HepG2 (cell line): Measurements from ENCODE around the gene OR10V1. TPM values are rescaled to one million over a fixed set of nuclear protein-coding genes. Genes with fewer than 3 reads are reported as not detected.

Experiments used
- ATAC-seq: fragments of 200-7000 bp; cut with Tn5 transposase; 3 replicates; pipeline ENCODE4 v1.9.1; 2020; ENCODE audit warnings: mild to moderate bottlenecking, moderate library complexity
- BruUV-seq: library from RNA; stranded (reverse); fragments of 400-500 nt; replicated peaks from 2 replicates; lab custom pipeline; 2021; lab: Mats Ljungman, UMichigan
- CTCF ChIA-PET: fragments of 300-600 bp; formaldehyde crosslinking; extraction: SDS; loops from one replicate; lab custom pipeline; 2021; ENCODE audit warnings: low total read pairs, inconsistent platforms, low intra/inter-chr PET ratio; lab: Yijun Ruan, JAX
- POLR2A ChIA-PET: fragments of 350-600 bp; sonication (Branson Sonifier 250); formaldehyde crosslinking; loops from one replicate; lab custom pipeline; 2020; ENCODE audit warnings: antibody characterized with exemption, inconsistent platforms; lab: Yijun Ruan, JAX
- DNase-seq: peaks from one replicate; pipeline ENCODE4 v3.0.0-alpha.2; 2015; ENCODE audit warnings: low spot score
- FAIRE-seq: peaks from 3 replicates; lab custom pipeline; 2011; peaks lifted over from hg19 to GRCh38; lab: Jason Lieb, UNC
- H2AFZ ChIP-seq: one replicate; pipeline ENCODE4 v1.6.1; 2011; ENCODE audit warnings: low read length, inconsistent platforms
- H3K27ac ChIP-seq: fragments of 300-600 bp; 3 replicates; pipeline ENCODE4 v1.8.0; 2011; ENCODE audit warnings: mixed run types, mild to moderate bottlenecking, mixed read lengths, low read length, inconsistent platforms; ENCODE audit not compliant: insufficient read depth; ENCODE audit errors: extremely low read length
- H3K27me3 ChIP-seq, 2 experiments: fragments of 200-600 bp in 1 of 2; 2 replicates in 1 of 2; 3 replicates in 1 of 2; pipeline versions ENCODE4 v1.6.0 to v1.8.0; 2011; ENCODE audit warnings: low read length in 2 of 2, mild to moderate bottlenecking in 2 of 2, moderate library complexity in 2 of 2, inconsistent platforms in 1 of 2; ENCODE audit not compliant: insufficient read depth in 2 of 2, control insufficient read depth in 1 of 2
- H3K36me3 ChIP-seq, 2 experiments: fragments of 200-600 bp in 1 of 2; replicated peaks in 1 of 2; 2 replicates in 1 of 2; 3 replicates in 1 of 2; pipeline versions ENCODE4 v1.5.1 to v1.8.0; 2011; ENCODE audit warnings: low read length in 2 of 2, inconsistent platforms in 1 of 2; ENCODE audit not compliant: insufficient read depth in 2 of 2, control insufficient read depth in 1 of 2
- H3K4me1 ChIP-seq: 2 replicates; pipeline ENCODE4 v1.5.1; 2012; ENCODE audit warnings: low read length, inconsistent platforms; ENCODE audit not compliant: insufficient read depth
- H3K4me2 ChIP-seq: 2 replicates; pipeline ENCODE4 v1.6.0; 2011; ENCODE audit warnings: low read depth, low read length, inconsistent platforms
- H3K4me3 ChIP-seq, 3 experiments: fragments of 200-600 bp in 1 of 3; sonication (generic), shearing (Covaris generic) in 1 of 3; replicated peaks in 1 of 3; 2 replicates each; pipeline ENCODE4 v1.5.1; 2011 to 2016; ENCODE audit warnings: low read length in 3 of 3, inconsistent platforms in 2 of 3, low read depth in 2 of 3, mild to moderate bottlenecking in 2 of 3, control low read depth in 1 of 3, mixed read lengths in 1 of 3; ENCODE audit not compliant: insufficient read depth in 1 of 3
- H3K79me2 ChIP-seq: one replicate; pipeline ENCODE4 v1.6.1; 2011; ENCODE audit warnings: low read length, inconsistent platforms; ENCODE audit not compliant: insufficient read depth
- H3K9ac ChIP-seq: 2 replicates; pipeline ENCODE4 v1.6.0; 2011; ENCODE audit warnings: mild to moderate bottlenecking, low read depth, low read length, inconsistent platforms; ENCODE audit not compliant: insufficient read depth
- H3K9me3 ChIP-seq: 2 replicates; pipeline ENCODE4 v1.5.1; 2012; ENCODE audit warnings: mild to moderate bottlenecking, low read length
- H4K20me1 ChIP-seq: 2 replicates; pipeline ENCODE4 v1.6.0; 2011; ENCODE audit warnings: inconsistent platforms, mild to moderate bottlenecking, low read length, moderate library complexity; ENCODE audit not compliant: insufficient read depth
- BORCS8-MEF2B ChIP-seq: sonication (generic); formaldehyde crosslinking; IDR thresholded peaks from 2 replicates; pipeline ENCODE4 v1.8.0; 2022; ENCODE audit warnings: mild to moderate bottlenecking, missing genetic modification reagents
- DMAP1 ChIP-seq: IDR thresholded peaks from 2 replicates; pipeline ENCODE4 v1.6.1; 2016
- GFI1 ChIP-seq: sonication (generic); formaldehyde crosslinking; IDR thresholded peaks from 2 replicates; pipeline ENCODE4 v1.5.0; 2020; ENCODE audit warnings: missing genetic modification reagents, mild to moderate bottlenecking, borderline replicate concordance
- NPAS2 ChIP-seq: sonication (generic); formaldehyde crosslinking; IDR thresholded peaks from 2 replicates; pipeline ENCODE4 v1.8.0; 2022; ENCODE audit warnings: mild to moderate bottlenecking, missing genetic modification reagents, borderline replicate concordance
- NR2F6 ChIP-seq, 2 experiments: IDR thresholded peaks; 2 replicates each; pipeline ENCODE4 v1.6.1; 2016; ENCODE audit warnings: antibody characterized with exemption in 1 of 2, mild to moderate bottlenecking in 1 of 2
- STAG1 ChIP-seq: sonication (generic); formaldehyde crosslinking; IDR thresholded peaks from 2 replicates; pipeline ENCODE4 v1.4.0; 2020; ENCODE audit warnings: missing genetic modification reagents
- TBX2 ChIP-seq: sonication (generic); formaldehyde crosslinking; IDR thresholded peaks from 2 replicates; pipeline ENCODE4 v1.5.0; 2020; ENCODE audit warnings: missing genetic modification reagents, mild to moderate bottlenecking, borderline replicate concordance
- ZFP82 ChIP-seq: sonication (generic); formaldehyde crosslinking; IDR thresholded peaks from 2 replicates; pipeline ENCODE4 v1.5.1; 2020; ENCODE audit warnings: mild to moderate bottlenecking, missing genetic modification reagents, borderline replicate concordance
- ZNF230 ChIP-seq: sonication (generic); formaldehyde crosslinking; IDR thresholded peaks from 2 replicates; pipeline ENCODE4 v1.4.0; 2020; ENCODE audit warnings: mild to moderate bottlenecking, missing genetic modification reagents
- ZNF607 ChIP-seq: sonication (generic); formaldehyde crosslinking; IDR thresholded peaks from 2 replicates; pipeline ENCODE4 v1.5.1; 2020; ENCODE audit warnings: missing genetic modification reagents, mild to moderate bottlenecking, borderline replicate concordance
- ZNF724P ChIP-seq: sonication (generic); formaldehyde crosslinking; IDR thresholded peaks from 2 replicates; pipeline ENCODE4 v1.8.0; 2022; ENCODE audit warnings: missing genetic modification reagents, borderline replicate concordance
- WGBS: methylation state at CpG from one replicate; pipeline ENCODE4 v1.1.6; 2017; ENCODE audit warnings: low lambda C conversion rate; 5-methylcytosine and 5-hydroxymethylcytosine counted together
- in situ Hi-C: cut with HindIII; loops from 2 replicates; pipeline ENCODE4 v1.10.0; 2017; ENCODE audit warnings: low pct_unique_long_range_greater_than_20kb; ENCODE audit not compliant: extremely low pct_ligation_motif_present
- intact Hi-C: fragments of 100-400 bp; cut with micrococcal nuclease; formaldehyde crosslinking; loops from one replicate; pipeline ENCODE4 v1.10.0; 2022; ENCODE audit not compliant: unreplicated experiment
- polyA plus RNA-seq, 8 experiments: library from polyadenylated mRNA; depleted of rRNA in 3 of 8; stranded (reverse) in 7 of 8; unstranded in 1 of 8; fragments of >200 nt; fragmentation: Illumina TruSeq in 4 of 8; extraction: Trizol in 4 of 8; gene quantifications; 2 replicates each; pipeline versions ENCODE4 v1.2.1 to v1.2.3, GENCODE V29; 2011 to 2016; ENCODE audit warnings: low read depth in 4 of 8, missing spikeins in 1 of 8, mixed read lengths in 1 of 8; ENCODE audit not compliant: insufficient read depth in 1 of 8
- total RNA-seq, 5 experiments: library from RNA; depleted of rRNA; stranded (reverse); fragments of >200 nt; fragmentation: Illumina TruSeq; extraction: Trizol; gene quantifications; 2 replicates each; pipeline ENCODE4 v1.2.3, GENCODE V29; 2016; ENCODE audit warnings: low read depth in 1 of 5
- TF ChIP-seq, protein P1 (sequence below): sonication (generic); formaldehyde crosslinking; IDR thresholded peaks from 2 replicates; pipeline ENCODE4 v1.5.1; 2020; ENCODE audit warnings: missing genetic modification reagents, mild to moderate bottlenecking, borderline replicate concordance
- TF ChIP-seq, protein P2 (sequence below): sonication (generic); formaldehyde crosslinking; IDR thresholded peaks from 2 replicates; pipeline ENCODE4 v1.4.0; 2020; ENCODE audit warnings: mild to moderate bottlenecking, low read depth, missing genetic modification reagents
- TF ChIP-seq, protein P3 (sequence below): sonication (generic); formaldehyde crosslinking; IDR thresholded peaks from 2 replicates; pipeline ENCODE4 v1.5.0; 2020; ENCODE audit warnings: mild to moderate bottlenecking, missing genetic modification reagents
- TF ChIP-seq, protein P4 (sequence below): IDR thresholded peaks from 2 replicates; pipeline ENCODE4 v1.6.1; 2016; ENCODE audit warnings: mild to moderate bottlenecking
- TF ChIP-seq, protein P5 (sequence below): sonication (generic); formaldehyde crosslinking; IDR thresholded peaks from 2 replicates; pipeline ENCODE4 v1.5.1; 2020; ENCODE audit warnings: missing genetic modification reagents, mild to moderate bottlenecking, borderline replicate concordance

The OR10V1 gene
- total and polyA plus RNA-seq, 2 of the 13 experiments (the other 11 are each of a cell fraction or from before 2014, with no cell fraction given): not detected

DNA sequence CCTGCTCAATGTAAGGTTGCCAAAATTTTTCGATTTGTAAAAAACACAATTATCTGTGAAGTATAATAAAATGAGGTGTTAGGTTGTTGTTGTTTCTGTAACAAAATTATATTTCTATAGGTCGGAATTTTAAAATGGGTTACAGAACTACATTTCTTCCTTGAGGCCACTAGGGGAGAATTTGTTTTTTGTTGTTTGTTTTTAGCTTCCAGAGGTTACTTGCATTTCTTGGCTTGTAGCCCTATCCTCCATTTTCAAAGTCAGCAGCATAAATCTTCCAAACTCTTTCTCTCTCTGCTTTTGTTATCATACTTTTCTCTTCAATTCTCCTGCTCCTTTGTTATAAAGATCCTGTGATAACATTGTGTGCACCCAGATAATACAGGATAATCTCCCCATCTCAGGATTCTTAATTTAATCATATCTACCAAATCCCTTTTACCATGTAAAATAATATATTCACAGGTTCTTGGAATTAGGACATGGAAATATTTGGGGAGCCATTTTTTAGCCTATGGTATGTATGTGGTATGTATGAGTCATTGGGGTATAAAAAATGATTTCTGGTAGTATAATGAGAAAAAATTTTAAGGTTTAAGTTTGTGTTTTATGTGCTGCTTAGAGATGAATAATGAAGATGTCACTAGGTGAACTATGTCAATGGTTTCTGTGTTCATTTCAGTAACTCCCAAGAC is 35.4 kb downstream of the OR10V1 start:
- 19% methylated on average over 2 of the region's 2 CpGs for WGBS
- TF ChIP-seq DMAP1 (no peak), TBX2 (CRISPR knock-in tag) (no peak), NPAS2 (CRISPR knock-in tag) (no peak), ZFP82 (no peak), BORCS8-MEF2B (CRISPR knock-in tag) (no peak), GFI1 (CRISPR knock-in tag) (no peak), NR2F6 (IDR thresholded peaks at IDR 0.05) (no peak), NR2F6 (CRISPR knock-in tag; IDR thresholded peaks at IDR 0.05) (no peak), STAG1 (CRISPR knock-in tag) (no peak), ZNF724P (CRISPR knock-in tag) (no peak), ZNF607 (no peak), ZNF230 (CRISPR knock-in tag) (no peak)
- TF ChIP-seq, protein P1, sequence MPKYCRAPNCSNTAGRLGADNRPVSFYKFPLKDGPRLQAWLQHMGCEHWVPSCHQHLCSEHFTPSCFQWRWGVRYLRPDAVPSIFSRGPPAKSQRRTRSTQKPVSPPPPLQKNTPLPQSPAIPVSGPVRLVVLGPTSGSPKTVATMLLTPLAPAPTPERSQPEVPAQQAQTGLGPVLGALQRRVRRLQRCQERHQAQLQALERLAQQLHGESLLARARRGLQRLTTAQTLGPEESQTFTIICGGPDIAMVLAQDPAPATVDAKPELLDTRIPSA (CRISPR knock-in tag): no peak
- TF ChIP-seq, protein P2, sequence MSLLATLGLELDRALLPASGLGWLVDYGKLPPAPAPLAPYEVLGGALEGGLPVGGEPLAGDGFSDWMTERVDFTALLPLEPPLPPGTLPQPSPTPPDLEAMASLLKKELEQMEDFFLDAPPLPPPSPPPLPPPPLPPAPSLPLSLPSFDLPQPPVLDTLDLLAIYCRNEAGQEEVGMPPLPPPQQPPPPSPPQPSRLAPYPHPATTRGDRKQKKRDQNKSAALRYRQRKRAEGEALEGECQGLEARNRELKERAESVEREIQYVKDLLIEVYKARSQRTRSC: no peak
- TF ChIP-seq, protein P3, sequence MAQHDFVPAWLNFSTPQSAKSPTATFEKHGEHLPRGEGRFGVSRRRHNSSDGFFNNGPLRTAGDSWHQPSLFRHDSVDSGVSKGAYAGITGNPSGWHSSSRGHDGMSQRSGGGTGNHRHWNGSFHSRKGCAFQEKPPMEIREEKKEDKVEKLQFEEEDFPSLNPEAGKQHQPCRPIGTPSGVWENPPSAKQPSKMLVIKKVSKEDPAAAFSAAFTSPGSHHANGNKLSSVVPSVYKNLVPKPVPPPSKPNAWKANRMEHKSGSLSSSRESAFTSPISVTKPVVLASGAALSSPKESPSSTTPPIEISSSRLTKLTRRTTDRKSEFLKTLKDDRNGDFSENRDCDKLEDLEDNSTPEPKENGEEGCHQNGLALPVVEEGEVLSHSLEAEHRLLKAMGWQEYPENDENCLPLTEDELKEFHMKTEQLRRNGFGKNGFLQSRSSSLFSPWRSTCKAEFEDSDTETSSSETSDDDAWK (CRISPR knock-in tag): no peak
- TF ChIP-seq, protein P4, sequence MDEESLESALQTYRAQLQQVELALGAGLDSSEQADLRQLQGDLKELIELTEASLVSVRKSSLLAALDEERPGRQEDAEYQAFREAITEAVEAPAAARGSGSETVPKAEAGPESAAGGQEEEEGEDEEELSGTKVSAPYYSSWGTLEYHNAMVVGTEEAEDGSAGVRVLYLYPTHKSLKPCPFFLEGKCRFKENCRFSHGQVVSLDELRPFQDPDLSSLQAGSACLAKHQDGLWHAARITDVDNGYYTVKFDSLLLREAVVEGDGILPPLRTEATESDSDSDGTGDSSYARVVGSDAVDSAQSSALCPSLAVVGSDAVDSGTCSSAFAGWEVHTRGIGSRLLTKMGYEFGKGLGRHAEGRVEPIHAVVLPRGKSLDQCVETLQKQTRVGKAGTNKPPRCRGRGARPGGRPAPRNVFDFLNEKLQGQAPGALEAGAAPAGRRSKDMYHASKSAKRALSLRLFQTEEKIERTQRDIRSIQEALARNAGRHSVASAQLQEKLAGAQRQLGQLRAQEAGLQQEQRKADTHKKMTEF (CRISPR knock-in tag): no peak
- TF ChIP-seq, protein P5, sequence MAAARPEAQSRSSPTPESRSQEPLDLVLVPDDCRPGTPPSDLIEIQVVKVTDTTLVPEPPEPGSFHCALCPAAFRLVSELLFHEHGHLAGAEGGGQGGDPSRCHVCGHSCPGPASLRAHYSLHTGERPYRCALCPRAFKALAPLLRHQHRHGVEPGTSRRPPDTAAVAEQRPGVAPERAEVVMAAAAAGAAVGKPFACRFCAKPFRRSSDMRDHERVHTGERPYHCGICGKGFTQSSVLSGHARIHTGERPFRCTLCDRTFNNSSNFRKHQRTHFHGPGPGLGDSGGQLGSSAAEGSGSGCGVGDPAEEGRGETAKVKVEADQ (CRISPR knock-in tag): no peak
- Histone ChIP-seq H3K4me2 (no peak overlapping the region), H3K4me3 (no peak overlapping the region), H4K20me1 (no peaks in the 10 kb centered on the region), H3K9ac (no peak overlapping the region), H3K27me3 (no peaks in the 10 kb centered on the region), H2AFZ (no peak overlapping the region), H3K4me1 (peaks cover 52% of the 10 kb centered on the region), H3K36me3 (no peaks in the 10 kb centered on the region), H3K79me2 (no peaks in the 10 kb centered on the region), H3K9me3 (no peaks in the 10 kb centered on the region), H3K27ac (no peak overlapping the region)
- intact Hi-C loops (no loop called here), in situ Hi-C loops (loop anchor here (5.0 to 25.0 kb wide), 3 partner anchors 127 to 491 kb away; no protein-coding TSS in a partner anchor)
- FAIRE-seq (no peak), ATAC-seq (no peak), DNase-seq (no peak)
- ChIA-PET CTCF (no interaction called here), POLR2A (no interaction called here)
- BruUV-seq: no TSS peak
